NCI-H748 (cell line): ENCODE data around the gene TTC4.
"Not testable (repeated sequence)": the region's sequence is repeated elsewhere in the genome, so short reads cannot be mapped to it uniquely, and the experiment has no call there.

ENCODE experiments used
- DNase-seq: peaks from one replicate; lab custom pipeline; 2025; ENCODE audit not compliant: unreplicated experiment; lab: John Stamatoyannopoulos, UW

Gene TTC4

GRCh38 chr1:54748094-54748835 lies 32.6 kb downstream of the TTC4 start:
- DNase-seq: no peak

DNA sequence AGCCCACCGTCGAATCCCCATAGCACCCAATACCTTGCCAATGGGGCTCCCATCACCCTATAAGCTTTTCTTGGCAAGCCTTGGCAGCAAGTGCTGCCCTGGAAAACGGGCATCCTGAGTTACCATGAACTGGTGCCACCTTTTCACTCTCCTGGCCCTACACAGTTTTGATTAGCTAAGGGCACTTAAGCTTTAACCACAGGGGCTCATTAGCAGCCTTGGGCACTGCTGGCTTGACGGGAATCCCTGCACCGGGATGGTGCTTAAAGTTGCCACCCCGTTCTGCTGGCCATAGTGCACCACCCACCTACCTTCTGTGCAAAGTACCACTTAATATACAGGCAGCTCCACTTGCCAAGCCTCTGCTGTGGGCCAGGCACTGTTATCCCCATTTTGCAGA lies 34.9 kb downstream of the TTC4 start:
- no peak for DNase-seq

DNA sequence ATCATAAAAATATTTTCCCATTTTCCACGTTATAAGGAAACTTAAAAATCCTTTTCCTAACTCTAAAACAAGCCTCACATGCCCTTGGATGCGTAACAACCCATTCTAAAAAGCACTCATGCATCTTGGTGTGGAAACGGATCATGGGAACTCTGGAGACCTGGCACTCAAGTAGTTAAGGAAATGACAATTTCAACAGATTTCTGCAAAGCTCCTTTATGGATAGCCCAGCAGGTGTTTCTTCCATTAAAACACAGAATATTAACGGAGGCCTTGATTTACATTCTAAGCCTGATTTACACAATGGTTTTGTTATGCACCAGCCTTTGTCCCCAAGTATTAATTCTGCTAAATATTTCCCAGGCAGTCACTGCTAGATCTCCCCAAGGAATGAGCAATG lies 35.8 kb downstream of the TTC4 start:
- no peak for DNase-seq

- no peak for DNase-seq
Measured at GRCh38 chr1:54754045-54754444, 38.4 kb downstream of the TTC4 start.

DNA sequence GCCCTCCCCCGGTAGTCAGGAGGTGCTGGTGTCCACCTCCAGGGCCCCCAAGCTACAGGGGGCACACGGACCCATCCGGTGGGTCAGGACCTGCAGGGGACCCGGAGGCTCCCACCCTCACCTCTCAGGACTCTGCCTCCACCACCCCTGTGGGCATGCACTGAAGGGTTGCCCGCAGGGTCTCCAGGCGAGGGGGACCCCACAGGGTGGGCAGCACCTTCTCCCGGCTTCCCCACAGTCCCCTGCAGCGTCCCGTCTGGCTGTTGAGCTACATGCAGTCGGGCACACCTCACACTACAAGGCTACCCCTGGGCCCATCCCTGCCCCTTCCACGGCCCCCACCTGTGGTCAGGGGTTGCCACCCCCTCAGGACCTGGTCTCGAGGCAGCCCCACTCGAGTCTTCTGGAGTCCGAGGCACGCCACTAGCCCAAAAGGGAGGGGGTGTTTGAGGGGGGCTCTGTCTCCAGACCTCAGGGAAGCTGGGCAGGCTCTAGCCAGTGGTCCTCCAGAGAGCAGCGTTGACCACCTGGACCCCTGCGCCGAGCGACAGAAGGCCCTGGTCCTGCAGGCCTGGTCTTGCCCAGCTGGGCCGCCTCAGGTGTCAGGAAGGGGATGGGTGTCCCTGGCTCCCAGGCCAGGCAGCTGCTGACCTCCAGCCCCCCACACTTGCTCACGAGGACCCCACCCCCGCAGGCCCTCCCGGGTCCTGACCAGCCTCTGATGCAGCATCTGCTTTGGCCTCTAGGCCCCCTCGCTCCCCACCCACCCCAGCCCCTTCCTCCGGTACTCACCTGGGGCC lies 39.0 kb downstream of the TTC4 start:
- no peak for DNase-seq

GRCh38 chr1:54757833-54758232 lies 42.2 kb downstream of the TTC4 start:
- DNase-seq: no peak

- DNase-seq: no peak
Measured at GRCh38 chr1:54758678-54759348, 43.2 kb downstream of the TTC4 start.

GRCh38 chr1:54763816-54764132 lies 48.1 kb downstream of the TTC4 start:
- DNase-seq: no peak

DNA sequence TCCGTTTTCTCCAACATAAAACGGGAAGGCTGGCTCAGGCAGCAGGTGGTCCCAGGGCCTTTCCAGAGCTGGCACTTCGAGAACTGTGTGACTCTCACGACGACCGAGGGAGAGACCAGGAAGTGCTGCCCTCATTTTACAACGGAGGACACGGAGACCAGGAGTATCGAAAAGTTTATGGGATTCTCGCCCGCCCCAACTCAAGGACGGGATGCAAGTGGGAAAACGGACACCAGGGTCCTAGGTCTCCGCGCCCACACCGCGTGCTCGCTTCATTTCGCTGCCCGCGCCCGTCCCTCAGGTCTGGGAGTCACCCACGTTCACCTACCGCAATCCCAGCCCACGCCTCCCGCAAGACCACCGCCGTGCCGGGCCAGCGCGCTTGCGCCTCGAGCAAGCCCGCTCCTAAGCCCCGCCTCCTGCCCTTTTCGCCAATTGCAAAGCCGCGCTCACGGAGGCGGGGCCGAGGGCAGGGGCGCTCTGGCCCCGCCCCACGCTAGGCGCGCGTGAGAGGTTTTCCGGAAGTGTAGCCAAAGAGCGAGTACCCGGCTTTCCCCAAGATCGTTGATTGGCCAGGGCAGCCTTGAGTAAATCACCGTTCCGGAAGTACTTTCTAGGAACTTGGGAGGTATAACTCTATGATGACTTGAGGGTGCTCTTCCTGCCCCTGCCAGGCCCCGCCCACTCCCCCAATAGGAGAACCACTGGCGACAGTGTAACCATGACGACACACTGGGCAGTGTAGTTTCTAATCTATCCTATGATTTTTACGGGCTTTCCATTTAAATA lies 48.7 kb downstream of the TTC4 start, which contains the start of gene PARS2:
TSS of gene PARS2 (minus strand) at position 391 of the 789 bp plus-strand sequence. CDS start 5,362 bp downstream, outside the sequence.
- peak; percentile 100 for DNase-seq

GRCh38 chr1:54764922-54765561 lies 49.4 kb downstream of the TTC4 start:
- DNase-seq: peak; percentile 81

DNA sequence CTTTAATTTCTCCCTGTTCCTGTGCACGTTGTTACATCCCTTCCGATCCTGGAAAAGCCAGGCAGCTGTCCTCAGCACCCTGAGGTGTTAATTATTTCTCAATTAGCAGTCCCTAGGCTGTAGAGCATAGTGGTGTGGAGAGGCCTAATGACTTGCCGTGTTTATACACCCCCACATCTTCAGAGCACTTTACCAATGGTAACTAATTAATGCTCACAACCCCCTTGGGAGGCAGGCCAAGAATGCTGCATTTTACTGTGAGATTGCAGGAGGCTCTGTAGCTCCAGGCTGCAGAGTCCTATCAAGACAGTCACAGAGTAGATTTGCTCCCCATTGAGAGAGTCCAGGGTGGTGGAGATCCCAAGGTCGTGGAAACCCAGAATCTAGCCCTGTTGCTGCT lies 51.1 kb downstream of the TTC4 start:
- DNase-seq: no peak

DNA sequence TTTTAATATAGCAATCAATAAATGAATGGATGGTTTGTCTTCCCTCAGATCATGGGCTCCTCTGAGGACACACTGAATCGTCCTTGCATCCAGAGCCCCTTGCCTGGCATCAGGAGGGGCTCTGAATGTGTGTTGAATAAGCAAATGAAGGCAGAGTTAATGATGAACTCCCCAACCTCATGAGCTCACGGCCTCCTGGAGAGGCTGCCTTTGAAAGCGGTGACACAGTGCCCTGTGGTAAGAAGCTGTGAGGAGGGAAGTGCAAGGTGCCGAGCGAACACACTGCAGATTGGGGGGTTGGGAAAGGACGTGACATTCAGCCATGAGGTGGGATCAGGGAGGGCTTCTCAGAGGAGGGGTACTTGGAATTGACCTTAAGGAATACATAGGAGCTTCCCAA lies 51.9 kb downstream of the TTC4 start:
- no peak for DNase-seq

- peak; percentile 7 for DNase-seq
Measured at GRCh38 chr1:54768093-54768492, 52.4 kb downstream of the TTC4 start.

DNA sequence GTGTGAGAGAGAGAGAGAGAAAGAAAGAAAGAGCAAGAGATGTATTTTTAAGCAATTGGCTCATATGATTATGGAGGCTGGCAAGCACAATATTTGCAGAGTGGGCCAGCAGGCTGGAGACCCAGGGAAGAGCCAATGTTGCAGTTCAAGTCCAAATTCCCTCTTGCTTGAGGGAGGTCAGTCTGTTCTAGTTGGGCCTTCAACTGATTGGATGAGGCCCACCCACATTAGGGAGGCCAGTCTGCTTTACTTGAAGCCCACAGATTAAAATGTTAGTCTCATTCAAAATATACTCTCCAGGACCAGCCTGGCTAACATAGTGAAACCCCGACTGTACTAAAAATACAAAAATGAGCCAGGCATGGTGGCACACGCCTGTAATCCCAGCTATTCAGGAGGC lies 57.3 kb downstream of the TTC4 start:
- DNase-seq: no peak

- DNase-seq: peak; percentile 59
Measured at GRCh38 chr1:54774820-54775498, 59.3 kb downstream of the TTC4 start.

DNA sequence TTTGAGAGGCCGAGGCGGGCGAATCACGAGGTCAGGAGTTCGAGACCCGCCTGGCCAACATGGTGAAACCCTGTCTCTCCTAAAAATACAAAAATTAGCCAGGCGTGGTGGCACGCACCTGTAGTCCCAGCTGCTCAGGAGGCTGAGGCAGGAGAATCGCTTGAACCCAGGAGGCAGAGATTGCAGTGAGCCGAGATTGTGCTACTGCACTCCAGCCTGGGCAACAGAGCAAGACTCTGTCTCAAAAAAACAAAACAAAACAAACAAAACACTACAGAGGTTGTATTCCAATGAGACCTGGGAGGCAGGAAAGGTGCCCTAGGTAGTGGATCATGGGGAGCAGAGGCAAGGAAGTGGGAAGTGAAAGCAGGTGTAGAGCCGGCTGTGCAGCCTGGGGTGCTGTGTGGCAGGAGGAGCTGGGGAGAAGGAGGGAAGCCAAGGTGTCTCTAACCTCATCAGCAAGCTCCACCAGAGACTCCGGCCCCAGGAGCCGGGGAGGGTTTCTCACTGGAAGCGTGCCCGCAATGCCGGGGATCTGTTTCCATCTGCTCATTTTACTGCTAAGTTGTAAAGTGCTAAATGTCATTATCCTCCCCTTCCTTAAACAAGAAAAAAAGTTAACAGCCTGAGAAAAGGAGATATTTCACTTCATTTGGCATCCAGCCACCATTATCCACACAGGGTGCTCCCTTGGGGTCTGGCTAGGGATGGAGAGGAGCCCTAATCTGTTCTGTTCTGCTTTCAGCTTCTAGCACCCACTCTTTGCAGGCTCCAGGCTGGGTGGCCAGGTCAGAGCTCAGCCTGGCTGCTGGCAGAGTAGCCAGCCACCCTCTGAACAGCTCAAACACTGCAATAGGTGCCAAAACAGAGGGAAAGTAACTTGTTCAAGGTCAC lies 60.4 kb downstream of the TTC4 start:
- not testable (repeated sequence) for DNase-seq

GRCh38 chr1:54777011-54777410 lies 61.4 kb downstream of the TTC4 start:
- no peak for DNase-seq

GRCh38 chr1:54777431-54777830 lies 61.8 kb downstream of the TTC4 start:
- no peak for DNase-seq
